Glutamatergic neuron (in vitro differentiated cells): ENCODE results near the gene SAMD14. TPM values are rescaled to one million over a fixed set of nuclear protein-coding genes. Genes with fewer than 3 reads are reported as not detected.
A peak's percentile ranks its signal among the peaks of the same experiment; 100 is the strongest.

Experiments used
- DNase-seq: peaks from one replicate; pipeline ENCODE4 v3.0.0; 2022
- H3K27ac Mint-ChIP-seq: one replicate; pipeline ENCODE4 v1.8.0; 2020; ENCODE audit warnings: mild to moderate bottlenecking, mixed read lengths, inconsistent platforms; ENCODE audit not compliant: unreplicated experiment
- H3K27me3 Mint-ChIP-seq: one replicate; pipeline ENCODE4 v1.8.0; 2020; ENCODE audit warnings: mild to moderate bottlenecking, moderate library complexity, mixed read lengths, inconsistent platforms; ENCODE audit not compliant: unreplicated experiment
- H3K36me3 Mint-ChIP-seq: one replicate; pipeline ENCODE4 v1.8.0; 2020; ENCODE audit warnings: mild to moderate bottlenecking, mixed read lengths, inconsistent platforms; ENCODE audit not compliant: unreplicated experiment
- H3K4me1 Mint-ChIP-seq: one replicate; pipeline ENCODE4 v1.8.0; 2020; ENCODE audit warnings: mild to moderate bottlenecking, low read depth, mixed read lengths, inconsistent platforms; ENCODE audit not compliant: unreplicated experiment
- H3K4me3 Mint-ChIP-seq: one replicate; pipeline ENCODE4 v1.8.0; 2020; ENCODE audit warnings: mild to moderate bottlenecking, mixed read lengths, inconsistent platforms; ENCODE audit not compliant: unreplicated experiment
- H3K9me3 Mint-ChIP-seq: one replicate; pipeline ENCODE4 v1.8.0; 2020; ENCODE audit warnings: mild to moderate bottlenecking, moderate library complexity, mixed read lengths, inconsistent platforms; ENCODE audit not compliant: unreplicated experiment
- CTCF ChIP-seq: fragments of 200-600 bp; sonication (generic); IDR thresholded peaks from one replicate; pipeline ENCODE4 v1.5.0; 2021; ENCODE audit not compliant: partially characterized antibody, unreplicated experiment
- total RNA-seq: library from RNA; stranded (reverse); fragmentation: NEBNext Ultra II Directional; extraction: Animal tissue kit (Norgen Biotek cat#: 25700); gene quantifications from one replicate; pipeline ENCODE4 v1.2.1, GENCODE V29; 2021; ENCODE audit not compliant: unreplicated experiment

The SAMD14 gene
- total RNA-seq, 1 donor from 2014 or later: 95.0 TPM

- DNase-seq: no peak
- H3K4me1 Mint-ChIP-seq: peaks cover 30% of the 10 kb centered on the region
- H3K4me3 Mint-ChIP-seq: no peak overlapping the region
- peaks cover 8% of the 10 kb centered on the region for H3K9me3 Mint-ChIP-seq
- H3K27me3 Mint-ChIP-seq: peaks cover 23% of the 10 kb centered on the region
- H3K36me3 Mint-ChIP-seq: no peaks in the 10 kb centered on the region
- no peak for TF ChIP-seq CTCF
- peak overlapping the region; percentile 38 for H3K27ac Mint-ChIP-seq
Observed at GRCh38 chr17:50136096-50136687, 6.2 kb upstream of the SAMD14 start.

DNA sequence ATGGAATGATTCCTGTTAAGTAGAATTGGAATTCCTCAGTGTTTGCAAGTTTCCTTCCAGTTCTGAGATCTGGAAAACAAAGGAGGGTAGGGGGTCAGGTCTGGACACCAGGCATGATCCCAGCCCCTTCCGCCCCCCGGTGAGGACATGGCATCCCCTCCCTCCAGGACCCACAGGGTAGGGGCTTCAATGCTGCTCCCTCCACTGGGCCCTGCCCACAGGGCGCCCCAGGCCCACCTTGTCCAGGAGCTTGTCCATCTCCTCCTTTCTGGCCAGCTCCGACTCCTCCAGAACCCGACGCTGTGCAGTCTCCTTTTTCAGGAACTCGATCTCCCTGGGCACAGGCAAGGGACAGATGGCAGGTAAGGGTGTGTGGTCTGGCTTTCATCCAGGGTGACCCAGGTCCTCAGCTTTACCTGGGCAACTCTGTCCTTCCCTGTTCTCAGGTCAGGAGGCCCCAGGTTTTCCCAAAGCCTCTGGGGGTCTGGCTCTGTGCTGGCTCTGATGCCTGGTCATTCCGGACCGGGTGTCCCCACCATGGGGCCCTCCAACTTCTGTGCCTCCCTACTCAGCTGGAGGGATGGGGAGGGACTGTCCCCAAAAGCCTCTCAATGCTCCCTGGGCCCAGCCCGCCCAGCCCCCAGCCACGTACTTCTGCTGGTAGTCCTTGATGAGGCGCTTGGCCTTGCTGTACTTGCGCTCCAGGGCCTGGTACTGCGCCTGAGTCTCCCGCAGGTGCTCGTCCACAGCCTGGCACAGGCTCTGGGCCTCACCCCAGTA, 5.5 kb upstream of the SAMD14 start:
- H3K27me3 Mint-ChIP-seq: peaks cover 29% of the 10 kb centered on the region
- H3K4me1 Mint-ChIP-seq: peaks cover 30% of the 10 kb centered on the region
- H3K9me3 Mint-ChIP-seq: peaks cover 11% of the 10 kb centered on the region
- no peak for TF ChIP-seq CTCF
- H3K27ac Mint-ChIP-seq: no peak overlapping the region
- no peaks in the 10 kb centered on the region for H3K36me3 Mint-ChIP-seq
- DNase-seq: no peak
- peak overlapping the region; percentile 69 for H3K4me3 Mint-ChIP-seq

- peaks cover 11% of the 10 kb centered on the region for H3K9me3 Mint-ChIP-seq
- H3K27ac Mint-ChIP-seq: peak overlapping the region; percentile 2
Observed at GRCh38 chr17:50134206-50135110, 4.5 kb upstream of the SAMD14 start.

GRCh38 chr17:50133769-50134099, 3.8 kb upstream of the SAMD14 start:
- Mint-ChIP-seq H3K36me3 (no peaks in the 10 kb centered on the region), H3K4me3 (peak overlapping the region; percentile 60), H3K9me3 (peaks cover 12% of the 10 kb centered on the region), H3K27ac (peak overlapping the region; percentile 2), H3K27me3 (peaks cover 29% of the 10 kb centered on the region), H3K4me1 (peaks cover 19% of the 10 kb centered on the region)
- peak; percentile 57 for DNase-seq
- no peak for TF ChIP-seq CTCF

More at GRCh38 chr17:50134206-50135110, 4.5 kb upstream of the SAMD14 start:
- H3K4me3 Mint-ChIP-seq: peak overlapping the region; percentile 60
- H3K36me3 Mint-ChIP-seq: no peaks in the 10 kb centered on the region
- H3K4me1 Mint-ChIP-seq: peaks cover 22% of the 10 kb centered on the region
- peaks cover 26% of the 10 kb centered on the region for H3K27me3 Mint-ChIP-seq
- no peak for DNase-seq
- no peak for TF ChIP-seq CTCF
